Thyroid gland (tissue), 4 donors: ENCODE data around the gene HHIPL1.

Experiments
- CTCF ChIP-seq, 6 experiments: fragments of 200-600 bp in 3 of 6; fragments of 450-650 bp in 3 of 6; sonication (generic) in 3 of 6; IDR thresholded peaks; one replicate each; pipeline ENCODE4 v1.5.1; 2016 to 2019; ENCODE audit warnings: antibody characterized with exemption in 6 of 6, mild to moderate bottlenecking in 2 of 6, inconsistent platforms in 1 of 6, moderate library complexity in 1 of 6
- POLR2A ChIP-seq, 2 donors: fragments of 450-650 bp; IDR thresholded peaks; one replicate each; pipeline ENCODE4 v1.6.1; 2017; ENCODE audit warnings: antibody characterized with exemption in 2 of 2, mild to moderate bottlenecking in 2 of 2, moderate library complexity in 1 of 2

- TF ChIP-seq CTCF (IDR thresholded peaks at IDR 0.05) (no peak), POLR2A (IDR thresholded peaks at IDR 0.05) (no peak)
Measured at GRCh38 chr14:99724196-99724891, 79.4 kb downstream of the HHIPL1 start.
